SK-N-SH treated with all-trans-retinoic acid at 6 μM for 48 hours (cell line): ENCODE measurements around the gene NPM3.

ENCODE experiments used
- OSR1 ChIP-seq: fragments of 250-450 bp; sonication (Bioruptor Pico); IDR thresholded peaks from 2 replicates; pipeline ENCODE4 v1.8.0; 2022; ENCODE audit warnings: moderate library complexity, mild to moderate bottlenecking, inconsistent platforms
- PPARA ChIP-seq: fragments of 250-450 bp; sonication (Bioruptor Pico); IDR thresholded peaks from 2 replicates; pipeline ENCODE4 v1.5.0; 2020; ENCODE audit warnings: mild to moderate bottlenecking, borderline replicate concordance
- RARB ChIP-seq: fragments of 250-450 bp; sonication (Bioruptor Pico); IDR thresholded peaks from 2 replicates; pipeline ENCODE4 v1.8.0; 2021; ENCODE audit warnings: mild to moderate bottlenecking, moderate library complexity
- TCF4 ChIP-seq: fragments of 250-450 bp; sonication (Bioruptor Pico); IDR thresholded peaks from 2 replicates; pipeline ENCODE4 v1.8.0; 2021; ENCODE audit warnings: mild to moderate bottlenecking, moderate library complexity, borderline replicate concordance
- ZNF70 ChIP-seq: fragments of 450-650 bp; formaldehyde crosslinking; IDR thresholded peaks from 2 replicates; pipeline ENCODE4 v1.5.0; 2020; ENCODE audit warnings: mild to moderate bottlenecking, moderate library complexity
- TF ChIP-seq, protein P1 (sequence below): fragments of 250-450 bp; sonication (Bioruptor Pico); IDR thresholded peaks from 2 replicates; pipeline ENCODE4 v1.5.1; 2020; ENCODE audit warnings: low read depth, mild to moderate bottlenecking, moderate library complexity
- TF ChIP-seq, protein P2 (sequence below): fragments of 250-450 bp; sonication (Bioruptor Pico); IDR thresholded peaks from 2 replicates; pipeline ENCODE4 v1.8.0; 2020; ENCODE audit warnings: mild to moderate bottlenecking, moderate library complexity, borderline replicate concordance
- TF ChIP-seq, protein P3 (sequence below): fragments of 250-450 bp; sonication (Bioruptor Pico); IDR thresholded peaks from 2 replicates; pipeline ENCODE4 v1.5.1; 2021; ENCODE audit warnings: mild to moderate bottlenecking, moderate library complexity

DNA sequence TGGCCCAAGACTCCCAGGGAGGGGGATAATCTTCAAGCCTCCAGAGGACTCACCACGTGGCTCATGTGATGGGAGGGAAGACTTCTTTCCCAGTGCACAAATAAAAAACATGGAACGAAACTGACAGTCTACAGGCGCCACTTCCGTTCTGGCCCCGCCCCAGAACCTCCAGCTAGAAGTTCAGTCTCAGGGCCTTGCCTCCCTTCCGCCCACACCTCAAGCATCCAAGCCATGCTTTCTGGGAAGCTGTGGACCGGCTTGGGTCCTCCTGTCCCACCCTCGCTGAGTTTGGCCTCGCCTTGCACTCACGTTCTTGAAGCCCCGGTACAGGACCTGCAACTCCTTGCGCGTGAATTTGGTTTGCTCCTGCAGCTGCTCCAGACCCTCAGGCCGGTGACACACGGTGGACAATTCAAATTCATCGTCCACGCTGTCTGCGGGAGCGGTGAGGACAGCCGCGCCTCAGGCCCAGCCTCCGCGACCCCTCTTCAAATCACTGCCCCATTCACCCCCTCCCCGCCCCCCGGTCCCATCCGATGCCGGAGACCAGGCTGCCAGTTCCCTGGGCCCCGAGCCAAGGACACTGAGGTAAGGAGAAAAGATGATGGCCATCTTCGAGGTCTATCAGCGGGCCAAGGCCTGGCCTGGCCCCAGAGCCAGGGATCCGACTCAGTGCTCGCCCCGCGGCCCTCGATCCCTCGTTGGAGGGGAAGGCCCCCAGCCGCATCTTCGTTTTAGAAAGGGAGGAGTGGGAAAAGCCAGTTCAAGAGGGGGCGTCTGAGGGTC, 45.7 kb upstream of the NPM3 start:
- TF ChIP-seq, protein P1, sequence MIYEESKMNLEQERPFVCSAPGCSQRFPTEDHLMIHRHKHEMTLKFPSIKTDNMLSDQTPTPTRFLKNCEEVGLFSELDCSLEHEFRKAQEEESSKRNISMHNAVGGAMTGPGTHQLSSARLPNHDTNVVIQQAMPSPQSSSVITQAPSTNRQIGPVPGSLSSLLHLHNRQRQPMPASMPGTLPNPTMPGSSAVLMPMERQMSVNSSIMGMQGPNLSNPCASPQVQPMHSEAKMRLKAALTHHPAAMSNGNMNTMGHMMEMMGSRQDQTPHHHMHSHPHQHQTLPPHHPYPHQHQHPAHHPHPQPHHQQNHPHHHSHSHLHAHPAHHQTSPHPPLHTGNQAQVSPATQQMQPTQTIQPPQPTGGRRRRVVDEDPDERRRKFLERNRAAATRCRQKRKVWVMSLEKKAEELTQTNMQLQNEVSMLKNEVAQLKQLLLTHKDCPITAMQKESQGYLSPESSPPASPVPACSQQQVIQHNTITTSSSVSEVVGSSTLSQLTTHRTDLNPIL (CRISPR knock-in tag): no peak
- TF ChIP-seq, protein P2, sequence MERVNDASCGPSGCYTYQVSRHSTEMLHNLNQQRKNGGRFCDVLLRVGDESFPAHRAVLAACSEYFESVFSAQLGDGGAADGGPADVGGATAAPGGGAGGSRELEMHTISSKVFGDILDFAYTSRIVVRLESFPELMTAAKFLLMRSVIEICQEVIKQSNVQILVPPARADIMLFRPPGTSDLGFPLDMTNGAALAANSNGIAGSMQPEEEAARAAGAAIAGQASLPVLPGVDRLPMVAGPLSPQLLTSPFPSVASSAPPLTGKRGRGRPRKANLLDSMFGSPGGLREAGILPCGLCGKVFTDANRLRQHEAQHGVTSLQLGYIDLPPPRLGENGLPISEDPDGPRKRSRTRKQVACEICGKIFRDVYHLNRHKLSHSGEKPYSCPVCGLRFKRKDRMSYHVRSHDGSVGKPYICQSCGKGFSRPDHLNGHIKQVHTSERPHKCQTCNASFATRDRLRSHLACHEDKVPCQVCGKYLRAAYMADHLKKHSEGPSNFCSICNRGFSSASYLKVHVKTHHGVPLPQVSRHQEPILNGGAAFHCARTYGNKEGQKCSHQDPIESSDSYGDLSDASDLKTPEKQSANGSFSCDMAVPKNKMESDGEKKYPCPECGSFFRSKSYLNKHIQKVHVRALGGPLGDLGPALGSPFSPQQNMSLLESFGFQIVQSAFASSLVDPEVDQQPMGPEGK: no peak
- TF ChIP-seq TCF4 (CRISPR knock-in tag) (no peak), PPARA (CRISPR knock-in tag) (no peak), OSR1 (CRISPR knock-in tag) (no peak), ZNF70 (CRISPR knock-in tag) (no peak), RARB (CRISPR knock-in tag) (no peak)
- TF ChIP-seq, protein P3, sequence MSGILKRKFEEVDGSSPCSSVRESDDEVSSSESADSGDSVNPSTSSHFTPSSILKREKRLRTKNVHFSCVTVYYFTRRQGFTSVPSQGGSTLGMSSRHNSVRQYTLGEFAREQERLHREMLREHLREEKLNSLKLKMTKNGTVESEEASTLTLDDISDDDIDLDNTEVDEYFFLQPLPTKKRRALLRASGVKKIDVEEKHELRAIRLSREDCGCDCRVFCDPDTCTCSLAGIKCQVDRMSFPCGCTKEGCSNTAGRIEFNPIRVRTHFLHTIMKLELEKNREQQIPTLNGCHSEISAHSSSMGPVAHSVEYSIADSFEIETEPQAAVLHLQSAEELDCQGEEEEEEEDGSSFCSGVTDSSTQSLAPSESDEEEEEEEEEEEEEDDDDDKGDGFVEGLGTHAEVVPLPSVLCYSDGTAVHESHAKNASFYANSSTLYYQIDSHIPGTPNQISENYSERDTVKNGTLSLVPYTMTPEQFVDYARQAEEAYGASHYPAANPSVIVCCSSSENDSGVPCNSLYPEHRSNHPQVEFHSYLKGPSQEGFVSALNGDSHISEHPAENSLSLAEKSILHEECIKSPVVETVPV (CRISPR knock-in tag): no peak
